DND-41 (cell line): ENCODE results near the gene MAP2K1.
"Not testable (repeated sequence)": the region's sequence is repeated elsewhere in the genome, so short reads cannot be mapped to it uniquely, and the experiment has no call there.

Source experiments
- ATAC-seq: fragments of 200-7000 bp; cut with Tn5 transposase; 3 replicates; pipeline ENCODE4 v1.9.1; 2021; ENCODE audit warnings: low read depth; ENCODE audit not compliant: insufficient read depth
- DNase-seq: peaks from one replicate; pipeline ENCODE4 v3.0.0-alpha.2; 2020
- H2AFZ ChIP-seq: 2 replicates; pipeline ENCODE4 v1.6.0; 2012; ENCODE audit warnings: low read depth, low read length
- H3K27ac ChIP-seq: 2 replicates; pipeline ENCODE4 v1.5.1; 2012; ENCODE audit warnings: low read length, inconsistent platforms
- H3K27me3 ChIP-seq: fragments of 200-600 bp; sonication (generic); 2 replicates; pipeline ENCODE4 v1.6.0; 2012; ENCODE audit warnings: low read length, mild to moderate bottlenecking, inconsistent platforms; ENCODE audit not compliant: insufficient read depth, poor library complexity
- H3K36me3 ChIP-seq: 2 replicates; pipeline ENCODE4 v1.5.1; 2012; ENCODE audit warnings: low read length, inconsistent platforms; ENCODE audit not compliant: insufficient read depth
- H3K4me1 ChIP-seq: 2 replicates; pipeline ENCODE4 v1.5.1; 2012; ENCODE audit warnings: mild to moderate bottlenecking, low read length; ENCODE audit not compliant: insufficient read depth
- H3K4me2 ChIP-seq: 2 replicates; pipeline ENCODE4 v1.6.0; 2012; ENCODE audit warnings: mild to moderate bottlenecking, moderate library complexity, low read length, inconsistent platforms; ENCODE audit not compliant: insufficient read depth
- H3K4me3 ChIP-seq, 2 experiments: fragments of 200-600 bp in 1 of 2; shearing (Covaris generic) in 1 of 2; 2 replicates each; pipeline ENCODE4 v1.5.1; 2012 to 2016; ENCODE audit warnings: inconsistent platforms in 2 of 2, low read length in 2 of 2, mild to moderate bottlenecking in 2 of 2, low read depth in 1 of 2, moderate library complexity in 1 of 2
- H3K79me2 ChIP-seq: 2 replicates; pipeline ENCODE4 v1.6.0; 2012; ENCODE audit warnings: low read length, inconsistent platforms; ENCODE audit not compliant: insufficient read depth
- H3K9ac ChIP-seq: 2 replicates; pipeline ENCODE4 v1.6.0; 2012; ENCODE audit warnings: low read depth, mild to moderate bottlenecking, inconsistent platforms, low read length, moderate library complexity
- H3K9me3 ChIP-seq: 2 replicates; pipeline ENCODE4 v1.5.1; 2012; ENCODE audit warnings: low read length, moderate library complexity, mild to moderate bottlenecking, inconsistent platforms; ENCODE audit not compliant: insufficient read depth, severe bottlenecking
- H4K20me1 ChIP-seq: 2 replicates; pipeline ENCODE4 v1.6.0; 2012; ENCODE audit warnings: low read length; ENCODE audit not compliant: insufficient read depth
- CTCF ChIP-seq: IDR thresholded peaks from 2 replicates; pipeline ENCODE4 v1.5.1; 2012; ENCODE audit warnings: borderline replicate concordance, low read length, moderate library complexity, mild to moderate bottlenecking; ENCODE audit not compliant: poor library complexity, severe bottlenecking; ENCODE audit errors: extremely low read depth
- EZH2 ChIP-seq: IDR thresholded peaks from 3 replicates; pipeline ENCODE4 v1.6.1; 2012; ENCODE audit warnings: borderline replicate concordance, low read depth, mild to moderate bottlenecking, moderate library complexity, low read length, inconsistent platforms; ENCODE audit not compliant: severe bottlenecking

The MAP2K1 gene

GRCh38 chr15:66496951-66497501 is 110.3 kb downstream of the MAP2K1 start:
- peak; percentile 46 for ATAC-seq
- peak overlapping the region; percentile 71 for H3K9ac ChIP-seq
- H4K20me1 ChIP-seq, result peaks cover 6% of the 10 kb centered on the region; the same call in 1 of the 2 replicates
- H3K4me2 ChIP-seq, result peak overlapping the region; percentile 96
- H2AFZ ChIP-seq, result peak overlapping the region; percentile 73
- H3K36me3 ChIP-seq, result peaks cover 87% of the 10 kb centered on the region
- no peak for DNase-seq
- H3K27me3 ChIP-seq, result no peaks in the 10 kb centered on the region
- peaks cover 25% of the 10 kb centered on the region for H3K4me1 ChIP-seq
- H3K9me3 ChIP-seq, result no peaks in the 10 kb centered on the region
- TF ChIP-seq EZH2 (no peak), CTCF (no peak)
- peak overlapping the region; percentile 74 to 83 for H3K4me3 ChIP-seq
- peaks cover 50% of the 10 kb centered on the region for H3K79me2 ChIP-seq
- H3K27ac ChIP-seq, result peak overlapping the region; percentile 77

- H3K9me3 ChIP-seq, result no peaks in the 10 kb centered on the region
- H3K27me3 ChIP-seq, result no peaks in the 10 kb centered on the region
- peak within 1 kb of the TSS; percentile 77 for H3K27ac ChIP-seq
- ATAC-seq, result peak; percentile 90
- peaks cover 58% of the 10 kb centered on the region for H3K79me2 ChIP-seq
- peaks cover 87% of the 10 kb centered on the region for H3K36me3 ChIP-seq
- H3K9ac ChIP-seq, result peak within 1 kb of the TSS; percentile 71
- peak within 1 kb of the TSS; percentile 73 for H2AFZ ChIP-seq
- H3K4me2 ChIP-seq, result peak within 1 kb of the TSS; percentile 96
- peaks cover 10% of the 10 kb centered on the region; the same call in 1 of the 2 replicates for H4K20me1 ChIP-seq
- H3K4me1 ChIP-seq, result peaks cover 33% of the 10 kb centered on the region
- DNase-seq, result peak; percentile 95
- peak within 1 kb of the TSS; percentile 74 to 83 for H3K4me3 ChIP-seq
- peak; percentile 96 for TF ChIP-seq CTCF
- no peak for TF ChIP-seq EZH2
Observed at GRCh38 chr15:66497502-66498455, 111.1 kb downstream of the MAP2K1 start, which contains the start of gene SNAPC5. Gene SNAPC5 (minus strand): TSS chr15:66497762. CDS start chr15:66497731, 31 bp downstream.

GRCh38 chr15:66498501-66499386 is 112.0 kb downstream of the MAP2K1 start:
- Histone ChIP-seq H3K27ac (peak overlapping the region; percentile 64), H3K4me1 (peaks cover 43% of the 10 kb centered on the region), H4K20me1 (peaks cover 18% of the 10 kb centered on the region), H2AFZ (no peak overlapping the region), H3K36me3 (peaks cover 89% of the 10 kb centered on the region), H3K4me2 (no peak overlapping the region; the same call in 1 of the 2 replicates), H3K9me3 (no peaks in the 10 kb centered on the region), H3K27me3 (no peaks in the 10 kb centered on the region), H3K9ac (no peak overlapping the region), H3K4me3 (no peak overlapping the region), H3K79me2 (peaks cover 67% of the 10 kb centered on the region)
- TF ChIP-seq CTCF (peak; percentile 52), EZH2 (no peak)
- ATAC-seq (no peak), DNase-seq (no peak)

- H2AFZ ChIP-seq, H3K4me3 ChIP-seq, ATAC-seq, DNase-seq, H3K9ac ChIP-seq, H3K27me3 ChIP-seq, H3K4me2 ChIP-seq, H3K9me3 ChIP-seq, H3K27ac ChIP-seq: not testable (repeated sequence)
- Histone ChIP-seq H3K36me3 (peaks cover 78% of the 10 kb centered on the region), H3K4me1 (peaks cover 42% of the 10 kb centered on the region), H3K79me2 (peaks cover 69% of the 10 kb centered on the region), H4K20me1 (peaks cover 20% of the 10 kb centered on the region)
Observed at GRCh38 chr15:66500346-66500745, 113.6 kb downstream of the MAP2K1 start.
